Right lobe of liver (tissue), 6 donors: ENCODE results near the gene C4BPA. TPM values are rescaled to one million over a fixed set of nuclear protein-coding genes. Genes with fewer than 3 reads are reported as not detected.

Source experiments
- ATAC-seq, 4 donors: fragments of 200-7000 bp; cut with Tn5 transposase; one replicate each; pipeline ENCODE4 v1.9.1; 2020; ENCODE audit warnings: mild to moderate bottlenecking in 4 of 4, moderate library complexity in 4 of 4
- DNase-seq, 3 donors: peaks; one replicate each; pipeline ENCODE4 v3.0.0-alpha.2; 2020
- H3K27ac ChIP-seq, 3 donors: fragments of 200-600 bp; one replicate each; pipeline ENCODE4 v1.8.0; 2022
- H3K27me3 ChIP-seq, 2 donors: fragments of 200-600 bp; one replicate each; pipeline ENCODE4 v1.8.0; 2022
- H3K36me3 ChIP-seq, 4 donors: fragments of 200-600 bp; sonication (generic) in 1 of 4; one replicate each; pipeline versions ENCODE4 v1.5.1 to v1.8.0; 2017 to 2022; ENCODE audit warnings: control low read depth in 1 of 4
- H3K4me1 ChIP-seq, 4 donors: fragments of 200-600 bp; sonication (generic) in 1 of 4; one replicate each; pipeline versions ENCODE4 v1.5.1 to v1.8.0; 2017 to 2022; ENCODE audit warnings: control low read depth in 1 of 4
- H3K4me3 ChIP-seq, 3 donors: fragments of 200-600 bp; one replicate each; pipeline ENCODE4 v1.8.0; 2022
- H3K9me3 ChIP-seq, 4 donors: fragments of 200-600 bp; sonication (generic) in 1 of 4; one replicate each; pipeline versions ENCODE4 v1.5.1 to v1.8.0; 2017 to 2022; ENCODE audit warnings: control low read depth in 1 of 4
- POLR2A ChIP-seq: fragments of 450-650 bp; IDR thresholded peaks from one replicate; pipeline ENCODE4 v1.6.1; 2017; ENCODE audit warnings: antibody characterized with exemption, mild to moderate bottlenecking
- WGBS: methylation state at CpG from one replicate; pipeline ENCODE4 v1.1.6; 2018; ENCODE audit warnings: low coverage, low lambda C conversion rate; ENCODE audit not compliant: insufficient coverage; ENCODE audit errors: missing lambda C conversion rate; 5-methylcytosine and 5-hydroxymethylcytosine counted together
- intact Hi-C, 2 donors: fragments of 100-400 bp; cut with DNase I; formaldehyde crosslinking; loops; one replicate each; pipeline versions ENCODE4 v1.11.2 to v1.14.1; 2022
- total RNA-seq, 6 experiments: library from RNA; depleted of rRNA in 2 of 6; stranded (reverse); fragments of >200 nt in 2 of 6; fragmentation: NEBNext Ultra II Directional in 3 of 6; extraction: Animal tissue kit (Norgen Biotek cat#: 25700) in 3 of 6; gene quantifications; one replicate each; pipeline versions ENCODE4 v1.1.0 to v1.2.4, GENCODE V29; 2016 to 2023
- TF ChIP-seq, protein P1 (sequence below), 4 donors: fragments of 200-600 bp in 3 of 4; fragments of 450-650 bp in 1 of 4; IDR thresholded peaks; one replicate each; pipeline versions ENCODE4 v1.5.1 to v1.8.0; 2016 to 2022; ENCODE audit warnings: antibody characterized with exemption in 4 of 4, mild to moderate bottlenecking in 2 of 4
- donor health status: DM: no; HTN: yes; CAD: no.
- donor health status: DM: no; HTN: no; CAD: no.
- donor health status: DM: no; HTN: no; CAD: no.
- donor health status: DM: no; HTN: yes; CAD: no.
- donor health status: DM: no; HTN: yes; CAD: no.

C4BPA gene
- total RNA-seq, 6 experiments from 2014 or later, result 746 to 1,325 (median 959) TPM

DNA sequence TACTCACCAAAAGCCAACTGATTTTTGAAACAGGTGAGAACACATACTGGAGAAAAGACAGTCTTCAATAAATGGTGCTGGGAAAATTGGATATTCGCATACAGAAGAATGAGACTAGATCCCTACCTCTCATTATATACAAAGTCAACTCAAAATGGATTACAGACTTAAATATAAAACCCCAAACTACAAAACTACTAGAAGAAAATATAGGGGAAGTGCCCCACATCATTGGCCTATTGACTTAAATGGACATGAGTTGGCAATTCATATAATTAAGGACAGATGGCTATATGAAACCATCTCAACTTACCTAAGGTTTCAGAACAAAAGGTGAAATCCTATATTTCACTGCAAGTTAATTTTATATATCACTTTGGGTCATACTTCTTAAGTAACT lies 60.1 kb downstream of the C4BPA start:
- intact Hi-C loops, result no loop called here
- WGBS, result 71% methylated on average over 1 of the region's 1 CpG
- no peaks in the 10 kb centered on the region for H3K4me1 ChIP-seq
- ATAC-seq, result no peak
- H3K36me3 ChIP-seq, result no peaks in the 10 kb centered on the region
- DNase-seq, result no peak
- H3K27me3 ChIP-seq, result no peaks in the 10 kb centered on the region
- no peak overlapping the region for H3K4me3 ChIP-seq
- TF ChIP-seq POLR2A, result no peak
- TF ChIP-seq, protein P1, sequence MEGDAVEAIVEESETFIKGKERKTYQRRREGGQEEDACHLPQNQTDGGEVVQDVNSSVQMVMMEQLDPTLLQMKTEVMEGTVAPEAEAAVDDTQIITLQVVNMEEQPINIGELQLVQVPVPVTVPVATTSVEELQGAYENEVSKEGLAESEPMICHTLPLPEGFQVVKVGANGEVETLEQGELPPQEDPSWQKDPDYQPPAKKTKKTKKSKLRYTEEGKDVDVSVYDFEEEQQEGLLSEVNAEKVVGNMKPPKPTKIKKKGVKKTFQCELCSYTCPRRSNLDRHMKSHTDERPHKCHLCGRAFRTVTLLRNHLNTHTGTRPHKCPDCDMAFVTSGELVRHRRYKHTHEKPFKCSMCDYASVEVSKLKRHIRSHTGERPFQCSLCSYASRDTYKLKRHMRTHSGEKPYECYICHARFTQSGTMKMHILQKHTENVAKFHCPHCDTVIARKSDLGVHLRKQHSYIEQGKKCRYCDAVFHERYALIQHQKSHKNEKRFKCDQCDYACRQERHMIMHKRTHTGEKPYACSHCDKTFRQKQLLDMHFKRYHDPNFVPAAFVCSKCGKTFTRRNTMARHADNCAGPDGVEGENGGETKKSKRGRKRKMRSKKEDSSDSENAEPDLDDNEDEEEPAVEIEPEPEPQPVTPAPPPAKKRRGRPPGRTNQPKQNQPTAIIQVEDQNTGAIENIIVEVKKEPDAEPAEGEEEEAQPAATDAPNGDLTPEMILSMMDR (IDR thresholded peaks at IDR 0.05), result no peak
- no peak overlapping the region for H3K27ac ChIP-seq
- no peaks in the 10 kb centered on the region for H3K9me3 ChIP-seq

DNA sequence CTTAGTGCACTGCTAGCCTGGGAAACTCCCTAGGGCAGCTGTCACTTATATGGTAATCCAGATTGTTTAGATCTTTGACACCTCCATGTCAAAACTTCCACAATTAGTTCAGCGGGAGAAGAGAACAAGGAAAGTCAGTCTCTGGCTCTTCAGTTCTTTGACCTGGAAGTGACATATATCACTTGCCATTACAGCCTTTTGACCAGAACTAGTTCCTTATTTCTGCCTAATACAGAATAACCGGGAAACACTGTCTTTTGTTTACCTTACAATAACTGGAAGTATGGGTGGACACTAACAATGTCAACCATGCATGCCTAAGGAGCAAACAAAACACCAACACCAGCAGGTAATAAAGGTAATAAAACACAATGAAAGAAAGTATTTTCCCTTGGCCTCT lies 68.3 kb downstream of the C4BPA start:
- Histone ChIP-seq H3K27me3 (no peaks in the 10 kb centered on the region), H3K4me3 (no peak overlapping the region), H3K36me3 (no peaks in the 10 kb centered on the region), H3K4me1 (no peaks in the 10 kb centered on the region), H3K27ac (no peak overlapping the region), H3K9me3 (no peaks in the 10 kb centered on the region)
- intact Hi-C loops, result no loop called here
- WGBS, result 79% methylated on average over 2 of the region's 2 CpGs
- DNase-seq (no peak), ATAC-seq (peak in 2 of 4 donors; percentile 35 to 61)
- TF ChIP-seq, protein P1 (IDR thresholded peaks at IDR 0.05), result no peak
- no peak for TF ChIP-seq POLR2A

DNA sequence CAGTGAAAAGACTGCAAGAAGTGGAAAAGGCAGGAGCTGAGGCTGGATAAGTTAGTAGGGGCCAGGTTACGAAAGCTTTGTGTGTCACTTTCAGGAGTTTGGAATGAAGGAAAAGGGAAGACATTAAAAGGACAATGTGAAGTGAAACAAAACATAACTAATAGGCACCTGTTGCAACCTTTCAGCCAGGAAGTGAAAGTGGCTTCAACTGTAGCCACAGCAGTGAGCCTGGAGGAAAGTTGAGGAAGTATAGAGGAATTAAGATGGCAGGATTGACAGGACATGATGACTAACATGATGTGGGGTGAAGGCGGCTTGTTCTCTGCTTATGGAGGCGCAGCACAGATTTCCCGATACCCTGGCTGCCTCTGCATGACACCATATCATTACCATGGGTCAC lies 68.9 kb downstream of the C4BPA start:
- H3K9me3 ChIP-seq, result no peaks in the 10 kb centered on the region
- no peak overlapping the region for H3K27ac ChIP-seq
- 87% methylated on average over 3 of the region's 4 CpGs for WGBS
- ATAC-seq (peak in 2 of 4 donors; percentile 49), DNase-seq (no peak)
- no peaks in the 10 kb centered on the region for H3K36me3 ChIP-seq
- intact Hi-C loops, result no loop called here
- TF ChIP-seq, protein P1 (IDR thresholded peaks at IDR 0.05), result no peak
- no peak for TF ChIP-seq POLR2A
- no peaks in the 10 kb centered on the region for H3K4me1 ChIP-seq
- H3K4me3 ChIP-seq, result no peak overlapping the region
- no peaks in the 10 kb centered on the region for H3K27me3 ChIP-seq

DNA sequence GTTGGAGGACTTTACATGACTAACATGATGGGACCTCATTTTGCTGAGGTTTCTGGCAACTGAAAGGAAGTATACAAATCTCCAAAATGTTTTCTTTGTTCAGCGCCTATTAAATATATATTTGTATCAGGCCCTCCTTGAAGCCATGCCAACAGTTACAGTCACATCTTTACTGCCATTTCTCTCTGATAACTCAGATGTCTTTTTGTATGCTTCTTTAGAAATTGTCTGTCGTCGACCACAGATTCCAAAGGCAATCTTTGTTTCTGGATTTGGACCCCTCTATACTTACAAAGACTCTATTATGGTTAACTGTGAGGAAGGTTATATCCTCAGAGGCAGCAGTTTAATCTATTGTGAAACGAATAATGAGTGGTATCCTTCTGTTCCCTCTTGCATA lies 69.4 kb downstream of the C4BPA start:
- Histone ChIP-seq H3K4me3 (no peak overlapping the region), H3K27ac (no peak overlapping the region), H3K36me3 (no peaks in the 10 kb centered on the region), H3K9me3 (no peaks in the 10 kb centered on the region), H3K27me3 (no peaks in the 10 kb centered on the region), H3K4me1 (no peaks in the 10 kb centered on the region)
- no peak for DNase-seq
- WGBS, result 80% methylated on average over 4 of the region's 4 CpGs
- no peak for ATAC-seq
- intact Hi-C loops, result no loop called here
- TF ChIP-seq, protein P1 (IDR thresholded peaks at IDR 0.05), result no peak
- no peak for TF ChIP-seq POLR2A

DNA sequence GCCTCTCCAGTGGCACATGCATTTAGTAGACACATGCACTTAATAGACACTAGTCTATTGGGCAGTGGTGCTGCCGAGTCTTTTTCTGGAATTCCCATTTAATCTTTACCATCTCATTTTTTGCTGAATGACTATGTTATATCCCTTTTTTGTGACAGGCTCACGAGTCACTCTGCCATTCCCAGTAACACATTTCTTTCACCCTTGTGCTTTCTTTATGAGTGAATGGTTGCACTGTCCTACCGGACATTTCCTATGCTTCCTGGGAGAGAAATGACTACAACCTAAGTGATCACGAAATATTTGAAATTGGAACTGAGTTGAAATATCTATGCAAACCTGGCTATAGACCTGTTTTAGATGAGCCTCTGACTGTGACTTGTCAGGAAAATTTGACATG lies 70.9 kb downstream of the C4BPA start:
- Histone ChIP-seq H3K4me1 (no peaks in the 10 kb centered on the region), H3K27me3 (no peaks in the 10 kb centered on the region), H3K4me3 (no peak overlapping the region), H3K36me3 (no peaks in the 10 kb centered on the region), H3K27ac (no peak overlapping the region), H3K9me3 (no peaks in the 10 kb centered on the region)
- no peak for TF ChIP-seq POLR2A
- TF ChIP-seq, protein P1 (IDR thresholded peaks at IDR 0.05), result no peak
- ATAC-seq, result no peak
- DNase-seq, result no peak
- WGBS, result 88% methylated on average over 4 of the region's 4 CpGs
- intact Hi-C loops, result no loop called here
